DMS53 treated with DMSO at 0.1 percent for 48 hours (cell line): Measurements from ENCODE around the gene PLK2.

ENCODE experiments used
- DNase-seq: peaks from one replicate; lab custom pipeline; 2025; ENCODE audit not compliant: unreplicated experiment; lab: John Stamatoyannopoulos, UW

Gene PLK2

GRCh38 chr5:58460002-58460731, at the start of gene PLK2:
TSS of gene PLK2 (minus strand) at chr5:58460086. CDS start at chr5:58459959, 127 bp downstream.
- DNase-seq, result peak; percentile 82

DNA sequence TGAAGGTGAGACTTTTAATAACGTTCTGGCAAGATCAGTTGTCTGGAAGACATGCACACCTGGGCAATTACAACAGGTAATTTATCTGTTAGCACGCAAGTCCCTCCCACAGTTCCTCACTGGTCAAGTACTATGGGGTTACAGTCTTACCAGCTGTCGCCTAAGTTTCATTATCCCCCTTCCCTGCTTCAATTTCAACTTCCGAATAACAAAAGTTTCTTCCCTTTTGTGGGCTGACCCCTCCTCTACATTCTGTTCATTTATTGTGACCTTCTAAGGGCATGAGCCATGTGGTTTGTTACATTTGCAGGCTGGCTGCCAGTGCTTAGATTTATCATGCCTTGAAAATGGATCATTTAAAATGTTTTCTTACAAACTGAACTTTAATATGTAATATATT, 47.8 kb upstream of the PLK2 start:
- DNase-seq, result no peak

DNA sequence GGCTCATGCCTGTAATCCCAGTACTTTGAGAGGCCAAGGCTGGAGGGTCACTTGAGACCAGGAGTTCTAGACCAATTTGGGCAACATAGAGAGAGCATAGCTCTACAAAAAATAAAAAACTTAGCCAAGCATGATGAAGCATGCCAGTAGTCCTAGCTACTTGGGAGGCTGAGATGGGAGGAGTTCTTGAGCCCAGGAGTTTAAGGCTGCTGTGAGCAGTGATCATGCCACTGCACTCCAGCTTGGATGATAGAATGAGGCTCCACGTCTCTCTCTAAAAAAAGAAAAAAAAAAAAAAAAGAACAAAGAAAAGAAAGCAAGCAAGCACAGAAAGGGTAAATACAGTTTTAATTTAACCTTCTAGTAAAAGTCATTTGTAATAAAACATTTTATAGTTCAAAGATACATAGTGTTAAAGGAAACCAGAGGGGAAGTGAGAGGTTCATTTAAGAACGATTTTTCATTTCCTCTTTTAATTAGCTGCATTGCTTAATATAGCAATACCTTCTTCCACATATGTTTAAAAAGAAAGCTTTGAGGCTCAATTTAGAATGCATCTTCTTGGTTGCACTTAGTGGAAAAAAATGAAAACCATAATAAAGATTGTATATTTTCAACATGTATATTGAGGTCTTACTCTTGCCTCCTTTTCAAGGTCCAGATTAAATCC, 46.2 kb upstream of the PLK2 start:
- no peak for DNase-seq

- DNase-seq, result no peak
Measured at GRCh38 chr5:58505502-58505901, 45.6 kb upstream of the PLK2 start.

- no peak for DNase-seq
Measured at GRCh38 chr5:58504766-58505165, 44.9 kb upstream of the PLK2 start.

GRCh38 chr5:58503390-58504046, 43.6 kb upstream of the PLK2 start:
- no peak for DNase-seq

DNA sequence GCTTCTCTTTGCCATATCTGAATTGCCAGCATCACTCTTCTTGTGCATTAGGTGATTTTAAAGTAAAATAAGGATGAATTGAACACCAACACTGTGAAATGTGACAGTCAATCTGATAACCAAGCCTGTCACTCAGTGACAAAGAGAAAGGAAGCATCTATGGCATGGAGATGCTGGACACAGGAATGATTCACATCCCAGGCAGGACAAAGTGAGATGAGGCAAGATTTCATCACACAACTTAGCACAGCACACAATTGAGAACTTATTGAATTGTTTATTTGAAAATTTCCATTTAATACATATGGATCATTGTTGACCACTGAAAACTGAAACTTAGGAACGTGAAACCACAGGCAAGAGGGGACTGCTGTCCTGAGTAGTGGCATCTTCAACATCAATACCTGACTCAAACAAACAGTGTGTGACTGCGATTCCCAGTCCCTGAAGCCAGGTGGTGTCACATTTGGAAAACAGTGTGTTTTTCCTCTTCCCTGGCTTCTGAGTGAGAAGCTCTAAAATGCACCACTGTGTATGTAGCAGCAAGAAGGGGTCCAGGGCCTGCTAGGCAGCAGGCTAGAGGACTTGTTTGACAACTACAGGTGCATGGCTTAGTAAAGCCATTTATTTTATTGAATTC, 42.0 kb upstream of the PLK2 start:
- peak; percentile 4 for DNase-seq

DNA sequence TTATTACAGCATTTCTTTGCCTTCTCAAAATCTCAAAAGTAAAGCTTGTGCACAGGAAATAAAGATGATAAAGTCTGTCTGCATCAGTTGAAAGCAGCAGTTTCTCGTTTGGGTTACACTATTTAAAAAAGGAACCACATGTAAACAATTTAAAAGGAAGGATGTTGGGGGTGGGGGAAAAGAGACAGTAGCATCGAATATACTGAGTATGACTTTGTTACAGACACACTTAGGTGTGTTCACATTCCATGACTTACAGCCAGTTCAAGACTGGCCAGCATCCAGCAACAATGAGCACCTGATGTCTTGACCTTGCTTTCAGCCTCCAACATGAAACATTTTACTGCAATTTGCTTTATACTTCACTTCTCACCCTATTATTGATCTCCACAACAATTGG, 40.1 kb upstream of the PLK2 start:
- no peak for DNase-seq

- DNase-seq, result no peak
Measured at GRCh38 chr5:58499231-58499630, 39.3 kb upstream of the PLK2 start.

DNA sequence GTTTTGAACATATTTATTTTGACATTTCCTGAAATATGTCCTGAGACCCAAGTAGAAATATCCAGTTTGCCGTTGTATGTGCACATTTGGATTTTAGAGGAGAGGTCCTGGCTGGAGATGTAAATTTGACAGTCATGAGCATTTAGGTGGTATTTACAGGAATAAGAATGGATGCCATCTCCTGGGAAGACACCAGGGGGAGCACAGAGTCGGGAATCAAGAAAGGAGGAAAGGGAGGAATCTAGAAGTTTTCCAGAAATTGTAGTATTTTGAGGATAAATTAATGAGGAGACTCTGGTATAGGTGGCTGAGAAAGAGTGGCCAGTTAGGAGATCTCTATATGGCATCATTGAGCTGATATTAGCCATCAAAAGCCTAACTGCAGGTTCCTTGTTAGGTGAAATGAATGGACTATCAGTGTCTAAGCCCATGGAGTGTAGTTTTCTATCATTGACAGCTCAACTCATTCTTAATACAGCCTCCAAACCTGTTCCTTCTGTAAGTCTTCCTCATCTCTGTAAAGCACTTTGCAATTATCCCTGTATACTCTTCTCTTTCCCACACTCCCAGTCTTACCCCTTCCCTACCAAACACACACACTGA, 38.6 kb upstream of the PLK2 start:
- DNase-seq, result peak; percentile 40

GRCh38 chr5:58497921-58498320, 38.0 kb upstream of the PLK2 start:
- DNase-seq, result no peak

GRCh38 chr5:58497386-58497785, 37.5 kb upstream of the PLK2 start:
- no peak for DNase-seq

- no peak for DNase-seq
Measured at GRCh38 chr5:58496488-58496887, 36.6 kb upstream of the PLK2 start.

DNA sequence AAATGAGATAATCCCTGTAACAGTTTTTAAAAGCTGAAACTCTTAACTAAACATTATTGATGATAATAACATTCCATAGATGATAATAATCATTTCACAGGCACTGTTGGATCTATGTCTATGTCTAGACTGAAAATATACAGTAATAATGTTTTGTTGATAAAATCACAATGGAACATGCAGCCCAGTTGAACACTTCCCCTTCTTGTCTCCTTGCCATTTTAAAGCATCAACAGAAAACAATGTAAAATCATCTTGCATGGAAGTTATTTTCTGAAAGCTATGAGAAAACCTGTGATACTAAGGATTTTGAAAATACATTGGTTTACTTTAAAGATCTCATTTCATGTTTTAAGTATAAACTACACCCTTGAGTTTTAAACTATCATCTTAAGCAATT, 33.3 kb upstream of the PLK2 start:
- DNase-seq, result no peak

GRCh38 chr5:58491216-58491892, 31.5 kb upstream of the PLK2 start, which contains the start of gene GAPT:
TSS of gene GAPT (plus strand) at chr5:58491435. CDS start at chr5:58494537, 3,102 bp downstream.
- DNase-seq, result no peak

GRCh38 chr5:58490402-58491050, 30.6 kb upstream of the PLK2 start:
- DNase-seq, result no peak

DNA sequence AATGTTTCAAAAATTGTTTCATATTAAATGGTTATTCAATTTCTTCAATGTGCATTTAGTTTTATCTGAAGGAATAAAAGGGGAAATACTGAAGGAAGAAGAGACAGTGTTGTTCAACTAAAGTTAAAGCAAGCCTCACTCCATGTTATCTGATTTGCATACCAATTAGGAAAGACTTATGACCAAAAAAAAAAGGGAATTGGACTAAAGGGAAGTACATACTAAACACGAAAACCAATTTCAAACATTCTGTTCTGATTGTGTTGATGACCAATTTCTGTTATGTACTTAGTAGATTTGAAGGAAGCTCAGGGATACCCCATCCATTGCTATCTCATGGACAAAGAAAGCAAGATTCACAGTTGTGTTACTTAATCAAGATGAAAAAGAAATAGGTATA, 26.4 kb upstream of the PLK2 start:
- DNase-seq, result no peak

- no peak for DNase-seq
Measured at GRCh38 chr5:58484505-58484904, 24.6 kb upstream of the PLK2 start.

- no peak for DNase-seq
Measured at GRCh38 chr5:58482536-58482935, 22.6 kb upstream of the PLK2 start.

- no peak for DNase-seq
Measured at GRCh38 chr5:58481828-58482227, 21.9 kb upstream of the PLK2 start.
